ENCODE results near the gene CD86.

Gene CD86

GRCh38 chr3:122060040-122060698, 5.0 kb downstream of the CD86 start:
- no peak overlapping the region for H3K4me3 ChIP-seq (ENCODE audit: low read depth in 1 of 2, low read length in 2 of 2)

GRCh38 chr3:122063908-122064307, 8.7 kb downstream of the CD86 start:
- no peak overlapping the region for H3K9ac ChIP-seq (ENCODE audit: low read length)

More at GRCh38 chr3:122060040-122060698, 5.0 kb downstream of the CD86 start:
- Histone ChIP-seq H3K36me3 (ENCODE audit: insufficient read depth, low read length) (no peaks in the 10 kb centered on the region), H3K27me3 (ENCODE audit: control insufficient read depth in 1 of 2, insufficient read depth in 2 of 2, low read length in 2 of 2) (no peaks in the 10 kb centered on the region), H3K27ac (ENCODE audit: low read depth, low read length) (no peak overlapping the region), H3K4me1 (ENCODE audit: insufficient read depth, low read length) (no peaks in the 10 kb centered on the region), H3K9ac (ENCODE audit: low read length) (no peak overlapping the region), H3K9me3 (ENCODE audit: low read length) (no peaks in the 10 kb centered on the region)

DNA sequence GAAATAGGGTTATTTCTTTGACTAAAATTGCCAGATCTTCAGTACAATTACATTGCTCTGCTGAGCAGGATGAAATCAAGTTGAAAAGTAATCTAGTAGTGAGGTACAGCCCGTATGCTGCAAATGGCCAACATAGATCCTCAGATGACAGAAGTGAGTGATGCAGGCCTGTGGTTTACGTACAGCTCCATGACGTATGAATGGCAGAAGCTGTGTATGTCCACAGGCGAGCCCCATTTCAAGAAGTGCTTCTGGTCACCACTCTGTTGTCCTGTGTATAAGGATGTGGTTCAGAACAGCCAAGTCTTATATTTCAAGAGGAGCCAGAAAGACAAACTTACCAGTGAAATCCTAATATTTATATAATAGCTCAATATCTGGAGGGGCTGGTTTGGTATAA, 9.2 kb downstream of the CD86 start:
- no peak overlapping the region for H3K27ac ChIP-seq (ENCODE audit: low read depth, low read length)
- no peaks in the 10 kb centered on the region for H3K4me1 ChIP-seq (ENCODE audit: insufficient read depth, low read length)
- no peak overlapping the region for H3K4me3 ChIP-seq (ENCODE audit: low read depth in 1 of 2, low read length in 2 of 2)
- no peaks in the 10 kb centered on the region for H3K9me3 ChIP-seq (ENCODE audit: low read length)
- H3K9ac ChIP-seq (ENCODE audit: low read length) = no peak overlapping the region
- H3K36me3 ChIP-seq (ENCODE audit: insufficient read depth, low read length) = no peaks in the 10 kb centered on the region
- no peaks in the 10 kb centered on the region for H3K27me3 ChIP-seq (ENCODE audit: control insufficient read depth in 1 of 2, insufficient read depth in 2 of 2, low read length in 2 of 2)

More at GRCh38 chr3:122063908-122064307, 8.7 kb downstream of the CD86 start:
- H3K36me3 ChIP-seq (ENCODE audit: insufficient read depth, low read length) = no peaks in the 10 kb centered on the region
- H3K9me3 ChIP-seq (ENCODE audit: low read length) = no peaks in the 10 kb centered on the region
- no peak overlapping the region for H3K27ac ChIP-seq (ENCODE audit: low read depth, low read length)
- no peaks in the 10 kb centered on the region for H3K4me1 ChIP-seq (ENCODE audit: insufficient read depth, low read length)
- no peaks in the 10 kb centered on the region for H3K27me3 ChIP-seq (ENCODE audit: control insufficient read depth in 1 of 2, insufficient read depth in 2 of 2, low read length in 2 of 2)
- H3K4me3 ChIP-seq (ENCODE audit: low read depth in 1 of 2, low read length in 2 of 2) = no peak overlapping the region

GRCh38 chr3:122066331-122067213, 11.4 kb downstream of the CD86 start:
- no peaks in the 10 kb centered on the region for H3K27me3 ChIP-seq (ENCODE audit: control insufficient read depth in 1 of 2, insufficient read depth in 2 of 2, low read length in 2 of 2)
- H3K36me3 ChIP-seq (ENCODE audit: insufficient read depth, low read length) = no peaks in the 10 kb centered on the region
- H3K27ac ChIP-seq (ENCODE audit: low read depth, low read length) = no peak overlapping the region
- no peaks in the 10 kb centered on the region for H3K9me3 ChIP-seq (ENCODE audit: low read length)
- no peaks in the 10 kb centered on the region for H3K4me1 ChIP-seq (ENCODE audit: insufficient read depth, low read length)
- no peak overlapping the region for H3K4me3 ChIP-seq (ENCODE audit: low read depth in 1 of 2, low read length in 2 of 2)
- no peak overlapping the region for H3K9ac ChIP-seq (ENCODE audit: low read length)

DNA sequence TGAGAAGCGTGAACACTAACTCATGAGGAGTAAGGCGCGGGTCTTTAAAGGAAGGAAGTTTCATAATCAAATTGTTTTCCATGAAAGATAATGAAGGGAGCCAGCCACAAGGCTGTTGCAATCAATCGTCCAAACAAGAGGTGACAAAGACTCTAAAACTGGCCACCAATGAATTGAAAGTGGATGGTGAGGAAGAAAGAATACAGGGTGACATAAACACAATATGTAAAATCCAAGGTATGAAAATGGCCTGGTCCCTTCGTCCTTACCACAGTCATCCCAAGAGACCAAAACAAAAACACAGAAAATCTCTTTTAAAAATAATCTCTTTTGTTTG, 12.0 kb downstream of the CD86 start:
- Histone ChIP-seq H3K9me3 (ENCODE audit: low read length) (no peaks in the 10 kb centered on the region), H3K27me3 (ENCODE audit: control insufficient read depth in 1 of 2, insufficient read depth in 2 of 2, low read length in 2 of 2) (no peaks in the 10 kb centered on the region), H3K9ac (ENCODE audit: low read length) (no peak overlapping the region), H3K27ac (ENCODE audit: low read depth, low read length) (no peak overlapping the region), H3K36me3 (ENCODE audit: insufficient read depth, low read length) (no peaks in the 10 kb centered on the region), H3K4me3 (ENCODE audit: low read depth in 1 of 2, low read length in 2 of 2) (no peak overlapping the region), H3K4me1 (ENCODE audit: insufficient read depth, low read length) (no peaks in the 10 kb centered on the region)

DNA sequence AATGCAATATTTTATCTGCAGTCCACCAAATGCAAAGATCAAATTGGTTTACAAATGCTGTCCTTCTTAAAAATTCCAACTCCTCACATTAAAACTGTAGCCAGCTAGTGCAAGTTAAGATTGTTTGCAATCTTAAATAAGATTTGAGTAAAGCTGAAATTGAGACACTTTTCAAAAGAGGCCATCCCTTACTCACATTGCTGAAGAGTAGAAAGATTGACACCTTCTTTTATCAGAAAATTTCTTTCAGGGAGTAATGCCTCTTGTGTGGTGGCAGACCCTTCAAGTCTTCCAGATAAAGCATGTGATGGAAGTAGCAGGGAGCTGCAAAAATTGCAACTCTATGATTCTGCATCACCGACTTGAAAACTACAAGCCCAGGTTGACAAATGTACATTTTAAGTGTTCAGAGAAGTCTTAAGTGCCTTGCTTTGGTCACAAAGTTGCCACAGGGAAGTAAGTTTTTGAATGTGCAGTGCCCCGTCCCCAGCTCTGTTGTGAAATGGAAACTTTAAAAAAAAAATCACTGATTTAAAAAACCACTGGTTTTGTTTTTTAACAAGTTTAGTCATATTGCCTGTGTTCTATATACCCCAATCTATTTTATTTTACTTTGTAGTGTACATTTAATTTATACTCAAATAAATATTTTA, 12.6 kb downstream of the CD86 start:
- no peak overlapping the region for H3K27ac ChIP-seq (ENCODE audit: low read depth, low read length)
- H3K4me1 ChIP-seq (ENCODE audit: insufficient read depth, low read length) = no peaks in the 10 kb centered on the region
- H3K9ac ChIP-seq (ENCODE audit: low read length) = no peak overlapping the region
- H3K36me3 ChIP-seq (ENCODE audit: insufficient read depth, low read length) = no peaks in the 10 kb centered on the region
- H3K27me3 ChIP-seq (ENCODE audit: control insufficient read depth in 1 of 2, insufficient read depth in 2 of 2, low read length in 2 of 2) = no peaks in the 10 kb centered on the region
- H3K9me3 ChIP-seq (ENCODE audit: low read length) = no peaks in the 10 kb centered on the region
- no peak overlapping the region for H3K4me3 ChIP-seq (ENCODE audit: low read depth in 1 of 2, low read length in 2 of 2)

DNA sequence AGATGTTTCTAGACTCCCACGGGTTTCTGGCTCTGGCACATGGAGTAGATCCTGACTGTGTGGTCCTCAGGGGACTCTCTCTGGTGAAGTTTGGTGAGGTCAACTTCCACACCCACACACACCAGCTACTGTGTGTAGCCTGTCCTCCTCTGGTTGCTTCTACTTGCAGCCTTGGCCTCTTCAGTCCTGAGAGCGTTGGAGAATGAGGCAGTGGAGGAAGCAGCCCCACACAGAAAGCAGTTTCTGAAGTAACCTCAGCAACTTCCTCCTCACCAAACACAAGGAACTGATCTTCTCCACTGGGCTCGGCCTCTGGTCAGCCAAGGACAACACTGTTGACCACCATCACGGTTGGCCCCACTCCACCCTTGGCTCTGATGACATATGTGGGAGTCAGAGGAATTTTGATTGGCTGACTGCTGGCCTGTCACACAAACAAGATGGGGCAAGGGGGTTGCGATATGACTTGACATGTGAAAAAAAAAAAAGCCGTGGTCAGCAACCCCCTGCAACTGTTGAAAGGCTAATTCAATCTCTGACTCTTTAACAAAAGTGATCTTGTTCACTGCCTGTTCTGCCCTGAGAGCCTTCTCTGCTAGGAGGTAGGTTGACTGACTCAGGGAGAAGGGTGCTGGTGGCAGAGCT, 19.6 kb downstream of the CD86 start:
- Histone ChIP-seq H3K27ac (ENCODE audit: low read depth, low read length) (no peak overlapping the region), H3K9me3 (ENCODE audit: low read length) (no peaks in the 10 kb centered on the region), H3K9ac (ENCODE audit: low read length) (no peak overlapping the region), H3K36me3 (ENCODE audit: insufficient read depth, low read length) (no peaks in the 10 kb centered on the region), H3K4me1 (ENCODE audit: insufficient read depth, low read length) (no peaks in the 10 kb centered on the region), H3K4me3 (ENCODE audit: low read depth in 1 of 2, low read length in 2 of 2) (no peak overlapping the region), H3K27me3 (ENCODE audit: control insufficient read depth in 1 of 2, insufficient read depth in 2 of 2, low read length in 2 of 2) (no peaks in the 10 kb centered on the region)

GRCh38 chr3:122076491-122077292, 21.5 kb downstream of the CD86 start:
- H3K27ac ChIP-seq (ENCODE audit: low read depth, low read length) = no peak overlapping the region
- H3K4me3 ChIP-seq (ENCODE audit: low read depth in 1 of 2, low read length in 2 of 2) = no peak overlapping the region
- H3K27me3 ChIP-seq (ENCODE audit: control insufficient read depth in 1 of 2, insufficient read depth in 2 of 2, low read length in 2 of 2) = no peaks in the 10 kb centered on the region
- H3K4me1 ChIP-seq (ENCODE audit: insufficient read depth, low read length) = no peaks in the 10 kb centered on the region
- no peaks in the 10 kb centered on the region for H3K36me3 ChIP-seq (ENCODE audit: insufficient read depth, low read length)
- H3K9me3 ChIP-seq (ENCODE audit: low read length) = no peaks in the 10 kb centered on the region
- H3K9ac ChIP-seq (ENCODE audit: low read length) = no peak overlapping the region

GRCh38 chr3:122077293-122078234, 22.4 kb downstream of the CD86 start:
- Histone ChIP-seq H3K4me1 (ENCODE audit: insufficient read depth, low read length) (no peaks in the 10 kb centered on the region), H3K4me3 (ENCODE audit: low read depth in 1 of 2, low read length in 2 of 2) (no peak overlapping the region), H3K27me3 (ENCODE audit: control insufficient read depth in 1 of 2, insufficient read depth in 2 of 2, low read length in 2 of 2) (no peaks in the 10 kb centered on the region), H3K27ac (ENCODE audit: low read depth, low read length) (no peak overlapping the region), H3K9me3 (ENCODE audit: low read length) (no peaks in the 10 kb centered on the region), H3K36me3 (ENCODE audit: insufficient read depth, low read length) (no peaks in the 10 kb centered on the region), H3K9ac (ENCODE audit: low read length) (no peak overlapping the region)

GRCh38 chr3:122078235-122078935, 23.2 kb downstream of the CD86 start:
- H3K36me3 ChIP-seq (ENCODE audit: insufficient read depth, low read length) = no peaks in the 10 kb centered on the region
- H3K9ac ChIP-seq (ENCODE audit: low read length) = no peak overlapping the region
- no peaks in the 10 kb centered on the region for H3K9me3 ChIP-seq (ENCODE audit: low read length)
- no peak overlapping the region for H3K27ac ChIP-seq (ENCODE audit: low read depth, low read length)
- no peaks in the 10 kb centered on the region for H3K27me3 ChIP-seq (ENCODE audit: control insufficient read depth in 1 of 2, insufficient read depth in 2 of 2, low read length in 2 of 2)
- no peaks in the 10 kb centered on the region for H3K4me1 ChIP-seq (ENCODE audit: insufficient read depth, low read length)
- no peak overlapping the region for H3K4me3 ChIP-seq (ENCODE audit: low read depth in 1 of 2, low read length in 2 of 2)
